GM23338 (cell line): Measurements from ENCODE around the gene PPP2CA. TPM values are rescaled to one million over a fixed set of nuclear protein-coding genes. Genes with fewer than 3 reads are reported as not detected.

Source experiments
- ATAC-seq: fragments of 200-7000 bp; cut with Tn5 transposase; 3 replicates; pipeline ENCODE4 v1.9.1; 2020
- DNase-seq: peaks from one replicate; pipeline ENCODE4 v3.0.0-alpha.2; 2015; ENCODE audit warnings: low spot score
- H2AFZ ChIP-seq: fragments of 200-600 bp; sonication (generic); 2 replicates; pipeline ENCODE4 v1.8.0; 2016; ENCODE audit warnings: antibody characterized with exemption, mild to moderate bottlenecking, moderate library complexity
- H3F3A ChIP-seq: fragments of 200-600 bp; sonication (generic); replicated peaks from 2 replicates; pipeline ENCODE4 v1.8.0; 2017; ENCODE audit warnings: antibody characterized with exemption, mixed run types, low read depth
- H3K27ac ChIP-seq: fragments of 200-600 bp; sonication (generic); 2 replicates; pipeline ENCODE4 v1.6.1; 2016; ENCODE audit warnings: low read depth
- H3K27me3 ChIP-seq: fragments of 200-600 bp; sonication (generic); 2 replicates; pipeline ENCODE4 v1.8.0; 2016; ENCODE audit warnings: mild to moderate bottlenecking, mixed run types, moderate library complexity; ENCODE audit not compliant: insufficient read depth
- H3K36me3 ChIP-seq: fragments of 200-600 bp; sonication (generic); 2 replicates; pipeline ENCODE4 v1.8.0; 2016; ENCODE audit warnings: mild to moderate bottlenecking; ENCODE audit not compliant: insufficient read depth
- H3K4me1 ChIP-seq: fragments of 200-600 bp; sonication (generic); 2 replicates; pipeline ENCODE4 v1.8.0; 2016; ENCODE audit warnings: mild to moderate bottlenecking, moderate library complexity; ENCODE audit not compliant: insufficient read depth
- H3K4me2 ChIP-seq: fragments of 200-600 bp; sonication (generic); 2 replicates; pipeline ENCODE4 v1.7.1; 2017; ENCODE audit warnings: mixed run types
- H3K4me3 ChIP-seq: fragments of 200-600 bp; sonication (generic); 2 replicates; pipeline ENCODE4 v1.6.1; 2016; ENCODE audit warnings: mixed run types
- H3K79me2 ChIP-seq: fragments of 200-600 bp; sonication (generic); replicated peaks from 2 replicates; pipeline ENCODE4 v1.8.0; 2017; ENCODE audit warnings: mild to moderate bottlenecking; ENCODE audit not compliant: insufficient read depth
- H3K9me2 ChIP-seq: fragments of 200-600 bp; sonication (generic); 2 replicates; pipeline ENCODE4 v1.8.0; 2017; ENCODE audit not compliant: insufficient read depth
- H4K20me1 ChIP-seq: fragments of 200-600 bp; sonication (generic); replicated peaks from 2 replicates; pipeline ENCODE4 v1.8.0; 2017; ENCODE audit warnings: mild to moderate bottlenecking; ENCODE audit not compliant: insufficient read depth
- H3K27ac Mint-ChIP-seq: 2 replicates; pipeline ENCODE4 v1.8.0; 2020; ENCODE audit warnings: inconsistent platforms, mild to moderate bottlenecking, moderate library complexity, mixed read lengths
- H3K27me3 Mint-ChIP-seq: 3 replicates; pipeline ENCODE4 v1.8.0; 2022; ENCODE audit warnings: low read depth, mild to moderate bottlenecking, moderate library complexity, mixed read lengths, inconsistent platforms; ENCODE audit not compliant: insufficient read depth, poor library complexity
- H3K36me3 Mint-ChIP-seq: 3 replicates; pipeline ENCODE4 v1.8.0; 2021; ENCODE audit warnings: low read depth, mild to moderate bottlenecking, inconsistent platforms, moderate library complexity, mixed read lengths
- H3K4me1 Mint-ChIP-seq: 3 replicates; pipeline ENCODE4 v1.8.0; 2020; ENCODE audit warnings: mild to moderate bottlenecking, inconsistent platforms, mixed read lengths
- H3K4me3 Mint-ChIP-seq: 3 replicates; pipeline ENCODE4 v1.8.0; 2021; ENCODE audit warnings: moderate library complexity, mild to moderate bottlenecking, inconsistent platforms, mixed read lengths
- H3K9me3 Mint-ChIP-seq: 3 replicates; pipeline ENCODE4 v1.8.0; 2020; ENCODE audit warnings: moderate library complexity, mild to moderate bottlenecking, inconsistent platforms, mixed read lengths
- CTCF ChIP-seq, 2 experiments: fragments of 200-600 bp in 1 of 2; sonication (generic) in 1 of 2; conservative IDR thresholded peaks; 2 replicates each; pipeline versions ENCODE4 v1.5.1 to v1.6.1; 2016 to 2017; ENCODE audit warnings: antibody characterized with exemption in 2 of 2, low read depth in 2 of 2, mild to moderate bottlenecking in 2 of 2, moderate library complexity in 1 of 2
- EZH2 ChIP-seq: fragments of 200-600 bp; sonication (generic); IDR thresholded peaks from one replicate; pipeline ENCODE4 v1.8.0; 2017; ENCODE audit warnings: antibody characterized with exemption, mild to moderate bottlenecking, low read depth; ENCODE audit not compliant: unreplicated experiment
- EZH2phosphoT487 ChIP-seq: fragments of 200-600 bp; sonication (generic); IDR thresholded peaks from one replicate; pipeline ENCODE4 v1.8.1; 2018; ENCODE audit warnings: antibody characterized with exemption; ENCODE audit not compliant: unreplicated experiment
- JUNB ChIP-seq: IDR thresholded peaks from one replicate; pipeline ENCODE4 v1.6.1; 2016; ENCODE audit warnings: antibody characterized with exemption; ENCODE audit not compliant: unreplicated experiment
- NANOG ChIP-seq: IDR thresholded peaks from 2 replicates; pipeline ENCODE4 v1.6.1; 2016; ENCODE audit warnings: antibody characterized with exemption, borderline replicate concordance
- POLR2AphosphoS5 ChIP-seq: IDR thresholded peaks from 2 replicates; pipeline ENCODE4 v1.6.1; 2016; ENCODE audit warnings: antibody characterized with exemption, low read depth
- ZNF114 ChIP-seq: fragments of 250-450 bp; sonication (Bioruptor Pico); IDR thresholded peaks from 2 replicates; pipeline ENCODE4 v1.5.0; 2020; ENCODE audit warnings: mild to moderate bottlenecking, moderate library complexity
- ZNF331 ChIP-seq: fragments of 250-450 bp; sonication (Bioruptor Pico); IDR thresholded peaks from 2 replicates; pipeline ENCODE4 v1.5.0; 2020; ENCODE audit warnings: low read depth, mild to moderate bottlenecking, moderate library complexity
- polyA plus RNA-seq: library from polyadenylated mRNA; unstranded; fragments of >200 nt; fragmentation: Nextera tagmentation; extraction: Ambion mirVana; gene quantifications from 2 replicates; pipeline ENCODE4 v1.2.1, GENCODE V29; 2016
- total RNA-seq: library from RNA; depleted of rRNA; stranded (reverse); fragments of >200 nt; shearing (Covaris generic); gene quantifications from 2 replicates; pipeline ENCODE4 v1.2.3, GENCODE V29; 2014

The PPP2CA gene
- total and polyA plus RNA-seq, 2 experiments from 2014 or later: 131 to 316 TPM

GRCh38 chr5:134188092-134188491, 37.8 kb downstream of the PPP2CA start:
- Histone ChIP-seq H3F3A (no peaks in the 10 kb centered on the region), H3K79me2 (no peaks in the 10 kb centered on the region), H3K27ac (no peak overlapping the region), H3K36me3 (no peaks in the 10 kb centered on the region), H2AFZ (no peak overlapping the region), H3K9me2 (no peaks in the 10 kb centered on the region), H3K27me3 (no peaks in the 10 kb centered on the region), H3K4me2 (no peak overlapping the region), H3K4me3 (no peak overlapping the region), H3K4me1 (no peaks in the 10 kb centered on the region), H4K20me1 (peaks cover 7% of the 10 kb centered on the region)
- no peak for ATAC-seq
- DNase-seq: no peak
- Mint-ChIP-seq H3K36me3 (no peaks in the 10 kb centered on the region), H3K4me3 (no peak overlapping the region), H3K27ac (no peak overlapping the region), H3K27me3 (peaks cover 10% of the 10 kb centered on the region), H3K4me1 (no peaks in the 10 kb centered on the region), H3K9me3 (no peaks in the 10 kb centered on the region)
- no peak for TF ChIP-seq POLR2AphosphoS5

- peaks cover 7% of the 10 kb centered on the region for H4K20me1 ChIP-seq
- no peaks in the 10 kb centered on the region for H3K4me1 Mint-ChIP-seq
- DNase-seq: peak; percentile 87
- no peaks in the 10 kb centered on the region for H3K4me1 ChIP-seq
- H3K36me3 Mint-ChIP-seq: no peaks in the 10 kb centered on the region
- no peaks in the 10 kb centered on the region for H3K36me3 ChIP-seq
- peak; percentile 79 to 98 for TF ChIP-seq CTCF (conservative IDR thresholded peaks at IDR 0.05; ENCODE audit: low read depth in 2 of 2)
- TF ChIP-seq EZH2: no peak
- TF ChIP-seq ZNF114: no peak
- TF ChIP-seq JUNB: no peak
- no peak for TF ChIP-seq EZH2phosphoT487
- peak overlapping the region; percentile 26; the same call in 1 of the 2 replicates for H3K27ac Mint-ChIP-seq
- no peak overlapping the region for H2AFZ ChIP-seq
- H3K4me3 Mint-ChIP-seq: no peak overlapping the region
- H3K27me3 Mint-ChIP-seq: peaks cover 10% of the 10 kb centered on the region
- no peaks in the 10 kb centered on the region for H3K27me3 ChIP-seq
- ATAC-seq: peak; percentile 96
- H3F3A ChIP-seq: no peaks in the 10 kb centered on the region
- no peaks in the 10 kb centered on the region for H3K79me2 ChIP-seq
- H3K9me2 ChIP-seq: no peaks in the 10 kb centered on the region
- no peak overlapping the region for H3K4me3 ChIP-seq
- no peak overlapping the region for H3K4me2 ChIP-seq
- H3K9me3 Mint-ChIP-seq: no peaks in the 10 kb centered on the region
- H3K27ac ChIP-seq: no peak overlapping the region
Observed at GRCh38 chr5:134184155-134185135, 41.4 kb downstream of the PPP2CA start.

- peaks cover 7% of the 10 kb centered on the region for H4K20me1 ChIP-seq
- H3K4me2 ChIP-seq: no peak overlapping the region
- H3K27ac ChIP-seq: no peak overlapping the region
- DNase-seq: no peak
- H3K4me3 Mint-ChIP-seq: no peak overlapping the region
- no peaks in the 10 kb centered on the region for H3K4me1 Mint-ChIP-seq
- H3K4me3 ChIP-seq: no peak overlapping the region
- no peaks in the 10 kb centered on the region for H3K27me3 ChIP-seq
- no peaks in the 10 kb centered on the region for H3K4me1 ChIP-seq
- H3K79me2 ChIP-seq: no peaks in the 10 kb centered on the region
- H3K9me3 Mint-ChIP-seq: no peaks in the 10 kb centered on the region
- ATAC-seq: no peak
- H3K9me2 ChIP-seq: no peaks in the 10 kb centered on the region
- H3F3A ChIP-seq: no peaks in the 10 kb centered on the region
- no peak overlapping the region for H2AFZ ChIP-seq
- TF ChIP-seq ZNF114 (no peak), EZH2phosphoT487 (no peak), EZH2 (no peak), ZNF331 (CRISPR knock-in tag) (no peak), NANOG (no peak)
- H3K36me3 Mint-ChIP-seq: no peaks in the 10 kb centered on the region
- H3K27ac Mint-ChIP-seq: no peak overlapping the region
- peaks cover 10% of the 10 kb centered on the region for H3K27me3 Mint-ChIP-seq
- H3K36me3 ChIP-seq: no peaks in the 10 kb centered on the region
Observed at GRCh38 chr5:134183481-134183880, 42.4 kb downstream of the PPP2CA start.
